ENCODE results near the gene EFEMP1. TPM values are rescaled to one million over a fixed set of nuclear protein-coding genes. Genes with fewer than 3 reads are reported as not detected.
"Not testable (repeated sequence)": the region's sequence is repeated elsewhere in the genome, so short reads cannot be mapped to it uniquely, and the experiment has no call there.

Gene EFEMP1
- polyA plus RNA-seq, 1 donor = 111 TPM

DNA sequence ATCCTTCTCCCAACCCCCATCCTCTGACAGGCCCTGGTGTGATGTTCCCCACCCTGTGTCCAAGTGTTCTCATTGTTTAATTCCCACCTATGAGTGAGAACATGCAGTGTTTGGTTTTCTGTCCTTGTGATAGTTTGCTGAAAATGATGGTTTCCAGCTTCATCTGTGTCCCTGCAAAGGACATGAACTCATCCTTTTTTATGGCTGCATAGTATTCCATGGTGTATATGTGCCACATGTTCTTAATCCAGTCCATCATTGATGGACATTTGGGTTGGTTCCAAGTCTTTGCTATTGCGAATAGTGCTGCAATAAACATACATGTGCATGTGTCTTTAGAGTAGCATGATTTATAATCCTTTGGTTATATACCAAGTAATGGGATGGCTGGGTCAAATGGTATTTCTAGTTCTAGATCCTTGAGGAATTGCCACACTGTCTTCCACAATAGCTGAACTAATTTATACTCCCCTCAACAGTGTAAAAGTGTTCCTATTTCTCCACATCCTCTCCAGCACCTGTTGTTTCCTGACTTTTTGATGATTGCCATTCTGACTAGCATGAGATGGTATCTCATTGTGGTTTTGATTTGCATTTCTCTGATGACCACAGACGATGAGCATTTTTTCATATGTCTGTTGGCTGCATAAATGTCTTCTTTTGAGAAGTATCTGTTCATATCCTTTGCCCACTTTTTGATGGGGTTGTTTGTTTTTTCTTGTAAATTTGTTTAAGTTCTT, 91.7 kb downstream of the EFEMP1 start:
- DNase-seq = not testable (repeated sequence)

DNA sequence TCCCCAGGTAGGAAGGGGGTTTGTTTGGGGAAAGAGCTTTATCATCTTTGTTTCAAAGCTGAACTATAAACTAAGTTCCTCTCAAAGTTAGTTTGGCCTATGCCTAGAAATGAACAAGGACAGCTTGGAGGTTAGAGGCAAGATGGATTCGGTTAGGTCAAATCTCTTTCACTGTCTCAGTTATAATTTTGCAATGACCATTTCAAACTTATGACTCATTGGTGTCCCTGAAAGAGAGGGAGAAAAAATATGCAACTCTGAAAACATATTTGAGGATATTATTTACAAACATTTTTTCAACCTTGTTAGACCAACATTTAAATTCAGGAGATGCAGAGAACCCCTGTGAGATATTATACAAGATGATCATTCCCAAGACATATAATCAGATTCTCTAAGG, 95.7 kb downstream of the EFEMP1 start:
- DNase-seq = no peak

DNA sequence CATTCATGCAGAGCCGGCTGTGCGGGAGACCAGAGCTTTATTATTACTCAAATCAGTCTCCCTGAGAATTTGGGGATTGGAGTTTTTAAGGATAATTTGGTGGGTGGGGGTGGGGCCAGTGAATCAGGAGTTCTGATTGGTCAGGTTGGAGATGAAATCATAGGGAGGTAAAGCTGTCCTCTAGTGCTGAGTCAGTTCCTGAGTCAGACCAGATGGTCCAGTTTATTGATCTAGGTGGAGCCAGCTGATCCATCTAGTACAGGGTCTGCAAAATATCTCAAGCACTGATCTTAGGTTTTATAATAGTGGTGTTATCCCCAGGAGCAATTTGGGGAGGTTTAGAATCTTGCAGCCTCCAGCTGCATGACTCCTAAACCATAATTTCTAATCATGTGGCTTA, 96.2 kb downstream of the EFEMP1 start:
- not testable (repeated sequence) for DNase-seq

DNA sequence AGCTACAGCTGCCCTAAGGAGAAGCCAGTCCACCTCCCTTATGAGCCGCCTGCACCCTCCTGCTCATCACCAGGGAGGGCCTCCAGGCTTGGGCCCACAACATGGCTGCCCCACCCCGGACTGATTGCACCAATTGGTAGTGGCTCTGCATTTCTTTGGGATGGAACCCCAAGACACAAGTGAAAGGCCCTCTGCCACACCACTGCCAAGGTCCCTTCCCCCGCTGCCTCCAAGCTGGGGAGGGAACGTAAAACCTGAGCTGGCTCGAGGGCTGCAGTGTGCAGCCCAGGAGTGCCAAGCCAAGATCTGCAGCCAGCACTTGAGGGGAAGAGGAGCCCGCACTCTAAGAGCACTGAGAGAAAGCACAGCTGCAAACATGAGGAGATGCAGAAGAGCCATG, 97.3 kb downstream of the EFEMP1 start:
- DNase-seq = no peak

DNA sequence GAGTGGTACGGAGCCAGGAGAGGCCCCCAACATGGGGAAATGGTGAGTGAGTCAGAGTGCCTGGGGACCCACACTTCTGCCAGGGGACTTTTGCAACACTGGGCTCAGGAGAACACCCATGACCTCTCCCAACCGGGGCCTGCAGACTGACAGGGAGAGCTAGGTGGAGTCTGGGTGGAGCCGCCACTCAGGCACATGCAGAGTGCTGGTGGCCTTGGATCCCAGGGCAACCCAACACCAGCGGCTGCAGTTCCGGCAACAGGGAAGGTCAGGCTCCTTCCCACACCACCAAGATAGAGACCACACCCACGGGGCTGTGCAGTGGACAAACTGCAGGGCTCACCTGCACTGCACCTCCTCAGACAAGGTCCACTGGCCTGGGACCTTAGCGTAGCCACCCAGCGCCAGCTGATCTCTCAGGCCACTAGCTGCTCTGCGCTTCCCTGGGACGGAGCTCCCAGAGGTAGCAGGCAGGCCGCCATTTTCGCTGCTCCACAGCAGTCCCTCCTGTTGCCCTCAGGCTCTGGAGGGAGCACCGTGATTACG, 99.0 kb downstream of the EFEMP1 start:
- DNase-seq = no peak

Other genes starting within 250 kb of the EFEMP1 start
- 31.0 TPM for gene PNPT1, start 229.9 kb downstream of the EFEMP1 start, polyA plus RNA-seq (ENCODE audit: insufficient read length)

All from left kidney (tissue), 2 donors.